H1 (cell line): Measurements from ENCODE around the gene INPP5B. TPM values are rescaled to one million over a fixed set of nuclear protein-coding genes. Genes with fewer than 3 reads are reported as not detected.

Source experiments
- CTCF ChIA-PET: fragments of 300-600 bp; sonication (Branson Sonifier 250); formaldehyde crosslinking; loops from one replicate; lab custom pipeline; 2021; ENCODE audit not compliant: partially characterized antibody; lab: Charles Lee
- POLR2A ChIA-PET: fragments of 300-600 bp; sonication (Branson Sonifier 250); formaldehyde crosslinking; loops from one replicate; lab custom pipeline; 2021; ENCODE audit warnings: inconsistent platforms; ENCODE audit not compliant: partially characterized antibody; lab: Charles Lee
- DNase-seq, 2 experiments: peaks; one replicate each; pipeline versions ENCODE4 v3.0.0 to v3.0.0-alpha.2; 2010 to 2022; ENCODE audit warnings: low spot score in 2 of 2, low read depth in 1 of 2, mixed read lengths in 1 of 2
- FAIRE-seq: peaks from 2 replicates; lab custom pipeline; 2011; peaks lifted over from hg19 to GRCh38; lab: Jason Lieb, UNC
- H2AFZ ChIP-seq: 2 replicates; pipeline ENCODE4 v1.8.1; 2012; ENCODE audit warnings: low read length, inconsistent platforms
- H2AK5ac ChIP-seq: 2 replicates; pipeline ENCODE4 v1.6.1; 2013; ENCODE audit warnings: low read depth, low read length
- H2BK120ac ChIP-seq: replicated peaks from 2 replicates; pipeline ENCODE3; 2013; ENCODE audit warnings: low read depth, low read length, inconsistent platforms
- H2BK12ac ChIP-seq: 2 replicates; pipeline ENCODE4 v1.6.1; 2013; ENCODE audit warnings: low read depth, low read length
- H2BK15ac ChIP-seq: 2 replicates; pipeline ENCODE4 v1.6.1; 2013; ENCODE audit warnings: low read length
- H2BK20ac ChIP-seq: 2 replicates; pipeline ENCODE4 v1.6.1; 2013; ENCODE audit warnings: low read length
- H2BK5ac ChIP-seq: 2 replicates; pipeline ENCODE4 v1.6.1; 2013; ENCODE audit warnings: low read depth, low read length
- H3K14ac ChIP-seq: 2 replicates; pipeline ENCODE4 v1.6.1; 2013; ENCODE audit warnings: inconsistent platforms; ENCODE audit not compliant: insufficient read length
- H3K18ac ChIP-seq: 2 replicates; pipeline ENCODE4 v1.6.1; 2013; ENCODE audit warnings: low read length; ENCODE audit errors: extremely low read depth
- H3K23ac ChIP-seq: 2 replicates; pipeline ENCODE4 v1.6.1; 2013; ENCODE audit warnings: inconsistent platforms; ENCODE audit not compliant: insufficient read length
- H3K23me2 ChIP-seq: 2 replicates; pipeline ENCODE4 v1.6.1; 2013; ENCODE audit warnings: low read depth, low read length
- H3K27ac ChIP-seq: 2 replicates; pipeline ENCODE4 v1.6.1; 2011; ENCODE audit warnings: low read depth, low read length, inconsistent platforms
- H3K27me3 ChIP-seq, 4 experiments: replicated peaks in 1 of 4; 1 replicate in 1 of 4; 2 replicates in 3 of 4; pipeline versions ENCODE4 v1.6.1 to v1.8.1; 2011 to 2013; ENCODE audit warnings: low read length in 3 of 4, mild to moderate bottlenecking in 3 of 4, inconsistent platforms in 2 of 4, mixed read lengths in 2 of 4, moderate library complexity in 1 of 4; ENCODE audit not compliant: control insufficient read depth in 3 of 4, insufficient read depth in 3 of 4; ENCODE audit errors: extremely low read depth in 1 of 4
- H3K36me3 ChIP-seq, 4 experiments: 2 replicates each; pipeline versions ENCODE4 v1.6.1 to v1.8.1; 2011 to 2013; ENCODE audit warnings: mild to moderate bottlenecking in 4 of 4, low read length in 3 of 4, moderate library complexity in 2 of 4, control low read depth in 1 of 4, inconsistent platforms in 1 of 4; ENCODE audit not compliant: insufficient read depth in 4 of 4, control insufficient read depth in 2 of 4
- H3K4ac ChIP-seq: replicated peaks from 2 replicates; pipeline ENCODE3; 2013; ENCODE audit warnings: low read length, low read depth, mixed read lengths, inconsistent platforms; ENCODE audit not compliant: insufficient read length
- H3K4me1 ChIP-seq, 4 experiments: replicated peaks in 1 of 4; 1 replicate in 1 of 4; 2 replicates in 3 of 4; pipeline versions ENCODE4 v1.6.1 to v1.8.1; 2011 to 2013; ENCODE audit warnings: low read length in 3 of 4, inconsistent platforms in 2 of 4, mixed read lengths in 1 of 4; ENCODE audit not compliant: insufficient read depth in 4 of 4, control insufficient read depth in 3 of 4
- H3K4me2 ChIP-seq, 2 experiments: 2 replicates each; pipeline versions ENCODE4 v1.6.1 to v1.8.1; 2011 to 2013; ENCODE audit warnings: low read depth in 2 of 2, low read length in 2 of 2, control low read depth in 1 of 2, inconsistent platforms in 1 of 2, mild to moderate bottlenecking in 1 of 2; ENCODE audit not compliant: insufficient read depth in 1 of 2
- H3K4me3 ChIP-seq, 4 experiments: fragments of 200-600, 300-600 bp in 1 of 4; sonication (generic), shearing (Covaris generic), sonication (Bioruptor Twin) in 1 of 4; 2 replicates each; pipeline versions ENCODE4 v1.5.1 to v1.8.1; 2011 to 2016; ENCODE audit warnings: low read length in 4 of 4, low read depth in 3 of 4, control low read depth in 2 of 4, inconsistent platforms in 2 of 4, mild to moderate bottlenecking in 2 of 4, mixed read lengths in 1 of 4, moderate library complexity in 1 of 4; ENCODE audit not compliant: insufficient read depth in 2 of 4; ENCODE audit errors: extremely low read depth in 1 of 4
- H3K56ac ChIP-seq: replicated peaks from 2 replicates; pipeline ENCODE3; 2013; ENCODE audit warnings: low read depth, mild to moderate bottlenecking, mixed read lengths, low read length, inconsistent platforms; ENCODE audit not compliant: insufficient read length
- H3K79me1 ChIP-seq: 2 replicates; pipeline ENCODE4 v1.6.1; 2013; ENCODE audit warnings: low read depth, low read length, control low read depth
- H3K79me2 ChIP-seq, 2 experiments: 2 replicates each; pipeline versions ENCODE4 v1.6.1 to v1.8.1; 2012 to 2013; ENCODE audit warnings: low read length in 2 of 2, mild to moderate bottlenecking in 2 of 2, inconsistent platforms in 1 of 2; ENCODE audit not compliant: insufficient read depth in 2 of 2, control insufficient read depth in 1 of 2
- H3K9ac ChIP-seq, 4 experiments: replicated peaks in 1 of 4; 1 replicate in 1 of 4; 2 replicates in 3 of 4; pipeline versions ENCODE4 v1.6.1 to v1.8.1; 2011 to 2013; ENCODE audit warnings: low read depth in 3 of 4, low read length in 3 of 4, control low read depth in 2 of 4, mild to moderate bottlenecking in 2 of 4, moderate library complexity in 2 of 4, inconsistent platforms in 1 of 4; ENCODE audit errors: extremely low read depth in 1 of 4
- H3K9me3 ChIP-seq, 2 experiments: 2 replicates each; pipeline versions ENCODE4 v1.6.1 to v1.8.1; 2012 to 2013; ENCODE audit warnings: mild to moderate bottlenecking in 2 of 2, moderate library complexity in 2 of 2, control low read depth in 1 of 2, inconsistent platforms in 1 of 2, low read depth in 1 of 2, low read length in 1 of 2, mixed read lengths in 1 of 2; ENCODE audit not compliant: insufficient read depth in 2 of 2
- H4K20me1 ChIP-seq, 2 experiments: replicated peaks in 1 of 2; 2 replicates each; pipeline versions ENCODE3 to v1.8.1; 2011 to 2013; ENCODE audit warnings: inconsistent platforms in 2 of 2, low read length in 2 of 2, mild to moderate bottlenecking in 1 of 2; ENCODE audit not compliant: insufficient read depth in 2 of 2, control insufficient read depth in 1 of 2
- H4K5ac ChIP-seq: 2 replicates; pipeline ENCODE4 v1.6.1; 2013; ENCODE audit warnings: low read length, low read depth, mixed read lengths, inconsistent platforms; ENCODE audit not compliant: insufficient read length
- H4K8ac ChIP-seq: 2 replicates; pipeline ENCODE4 v1.8.0; 2013; ENCODE audit warnings: mild to moderate bottlenecking, moderate library complexity, low read length, inconsistent platforms; ENCODE audit not compliant: insufficient read depth; ENCODE audit errors: extremely low read depth
- H4K91ac ChIP-seq: replicated peaks from 2 replicates; pipeline ENCODE3; 2013; ENCODE audit warnings: low read length, mixed read lengths, inconsistent platforms; ENCODE audit not compliant: insufficient read length
- RXRA ChIP-seq: IDR thresholded peaks from 2 replicates; pipeline ENCODE4 v1.6.1; 2011; ENCODE audit warnings: low read depth, mild to moderate bottlenecking, low read length, moderate library complexity; ENCODE audit not compliant: insufficient read depth
- WGBS, 2 experiments: shearing (Covaris generic) in 1 of 2; methylation state at CpG; one replicate each; pipeline versions ENCODE4 v1.1.6 to v1.1.7; 2013 to 2015; ENCODE audit warnings: low lambda C conversion rate in 2 of 2, mixed read lengths in 2 of 2, inconsistent platforms in 1 of 2, low coverage in 1 of 2, missing lambda C conversion rate in 1 of 2; ENCODE audit not compliant: insufficient replicate concordance in 2 of 2, insufficient coverage in 1 of 2, insufficient read length in 1 of 2; ENCODE audit errors: extremely low coverage in 1 of 2, missing lambda C conversion rate in 1 of 2; 5-methylcytosine and 5-hydroxymethylcytosine counted together
- polyA plus RNA-seq, 7 experiments: library from polyadenylated mRNA; depleted of rRNA in 3 of 7; stranded (reverse) in 5 of 7; unstranded in 2 of 7; fragments of >200 nt in 5 of 7; fragments of 200-250 nt in 2 of 7; gene quantifications; 1 replicate in 5 of 7; 2 replicates in 1 of 7; 4 replicates in 1 of 7; pipeline versions ENCODE4 v1.2.1 to v1.2.3, GENCODE V29; 2011 to 2013; ENCODE audit warnings: missing spikeins in 2 of 7, mixed read lengths in 2 of 7
- total RNA-seq: library from RNA; stranded (reverse); fragmentation: NEBNext Ultra II Directional; extraction: Animal tissue kit (Norgen Biotek cat#: 25700); gene quantifications from 2 replicates; pipeline ENCODE4 v1.2.1, GENCODE V29; 2021

The INPP5B gene
- total and polyA plus RNA-seq, 2 of the 8 experiments (the other 6 are each of a cell fraction or from before 2014, with no cell fraction given) = 14.0 to 23.7 TPM

DNA sequence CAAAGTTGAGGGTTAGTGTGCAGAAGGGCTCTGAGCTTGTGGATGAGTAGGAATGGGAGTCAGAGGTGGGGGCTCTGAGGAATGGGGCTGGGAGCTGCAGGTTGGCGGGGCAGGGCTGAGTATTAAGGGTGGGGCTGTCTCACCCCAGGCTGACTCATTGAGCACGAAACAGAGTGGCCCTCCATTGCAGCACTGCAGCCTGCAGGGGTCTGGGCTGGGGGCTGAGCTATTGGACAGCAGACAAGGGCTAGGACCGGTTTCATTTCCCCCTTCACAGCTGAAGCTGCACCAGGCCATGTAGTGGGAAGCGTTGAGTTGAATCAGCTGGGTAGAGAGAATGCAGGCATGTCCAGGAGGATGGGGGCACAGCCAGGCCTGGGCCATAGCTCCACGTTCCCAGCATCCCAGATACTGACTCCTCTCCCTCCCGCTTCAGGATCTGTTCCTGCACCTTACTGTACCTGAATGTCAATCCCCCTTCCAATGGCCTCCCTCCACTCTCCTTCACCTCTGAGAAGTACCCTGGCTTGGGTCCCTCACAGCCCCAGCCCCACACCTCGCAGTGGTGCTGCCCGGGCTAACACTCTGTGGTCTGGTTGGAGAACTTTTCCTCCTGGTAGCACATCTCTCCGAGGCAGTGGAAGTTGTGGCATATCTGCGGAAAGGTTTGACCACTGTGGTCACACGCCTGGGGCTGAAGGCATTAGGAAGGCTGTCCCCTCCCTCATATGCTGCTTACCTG is 4.4 kb upstream of the INPP5B start:
- WGBS, 2 experiments = 94% methylated on average over 11 of the region's 11 CpGs; no CpG with 5 or more reads in 1 of the 2 experiments
- POLR2A ChIA-PET = interaction anchor here (0.9 to 4.8 kb wide), 3 partner anchors 13 to 20 kb away, joined by 4 to 19 read pairs (median 5); no protein-coding TSS in a partner anchor

More for the DNA sequence above, 4.4 kb upstream of the INPP5B start:
- DNase-seq = no peak
- no peak overlapping the region for H2BK20ac ChIP-seq
- no peak overlapping the region for H2BK5ac ChIP-seq
- no peaks in the 10 kb centered on the region for H3K79me1 ChIP-seq
- no peak overlapping the region for H2BK12ac ChIP-seq
- no peak overlapping the region for H4K91ac ChIP-seq
- no peak overlapping the region for H4K5ac ChIP-seq
- H2AK5ac ChIP-seq = no peak overlapping the region
- no peak overlapping the region for H3K27ac ChIP-seq
- H3K56ac ChIP-seq = no peak overlapping the region
- H3K4me2 ChIP-seq = no peak overlapping the region
- no peak overlapping the region for H3K18ac ChIP-seq
- H3K23ac ChIP-seq = no peak overlapping the region
- no peaks in the 10 kb centered on the region for H3K36me3 ChIP-seq
- H2BK15ac ChIP-seq = no peak overlapping the region
- FAIRE-seq = no peak
- peaks cover 3% of the 10 kb centered on the region; the same call in 1 of the 2 replicates for H3K23me2 ChIP-seq
- no peaks in the 10 kb centered on the region for H3K9me3 ChIP-seq
- no peaks in the 10 kb centered on the region for H3K27me3 ChIP-seq
- H3K79me2 ChIP-seq = no peaks in the 10 kb centered on the region
- no peak overlapping the region for H2AFZ ChIP-seq
- H3K4me1 ChIP-seq = peaks cover 0 to 4% (median 1%) of the 10 kb centered on the region in 4 experiments; a peak in 5 of 7 replicates
- H4K20me1 ChIP-seq = no peaks in the 10 kb centered on the region
- H3K4ac ChIP-seq = no peak overlapping the region
- no peak for TF ChIP-seq RXRA
- H2BK120ac ChIP-seq = no peak overlapping the region
- H4K8ac ChIP-seq = no peak overlapping the region
- CTCF ChIA-PET = interaction anchor here (0.6 to 6.0 kb wide), 7 partner anchors 8 to 83 kb away, joined by 3 to 47 read pairs (median 4); no protein-coding TSS in a partner anchor
- H3K14ac ChIP-seq = no peak overlapping the region
- H3K9ac ChIP-seq = no peak overlapping the region
- no peak overlapping the region for H3K4me3 ChIP-seq
